OCI-LY7 (cell line): Measurements from ENCODE around the gene RNF115.

Source experiments
- EZH2phosphoT487 ChIP-seq: fragments of 200-600 bp; sonication (generic); IDR thresholded peaks from 2 replicates; pipeline ENCODE4 v1.6.1; 2018; ENCODE audit warnings: low read depth, borderline replicate concordance, mild to moderate bottlenecking, mixed run types, antibody characterized with exemption, low read length, moderate library complexity, mixed read lengths
- TF ChIP-seq, protein P1 (sequence below): fragments of 200-600 bp; sonication (generic); conservative IDR thresholded peaks from 2 replicates; pipeline ENCODE4 v1.5.1; 2014; ENCODE audit warnings: mild to moderate bottlenecking, antibody characterized with exemption, low read length, moderate library complexity, mixed read lengths

- TF ChIP-seq, protein P1, sequence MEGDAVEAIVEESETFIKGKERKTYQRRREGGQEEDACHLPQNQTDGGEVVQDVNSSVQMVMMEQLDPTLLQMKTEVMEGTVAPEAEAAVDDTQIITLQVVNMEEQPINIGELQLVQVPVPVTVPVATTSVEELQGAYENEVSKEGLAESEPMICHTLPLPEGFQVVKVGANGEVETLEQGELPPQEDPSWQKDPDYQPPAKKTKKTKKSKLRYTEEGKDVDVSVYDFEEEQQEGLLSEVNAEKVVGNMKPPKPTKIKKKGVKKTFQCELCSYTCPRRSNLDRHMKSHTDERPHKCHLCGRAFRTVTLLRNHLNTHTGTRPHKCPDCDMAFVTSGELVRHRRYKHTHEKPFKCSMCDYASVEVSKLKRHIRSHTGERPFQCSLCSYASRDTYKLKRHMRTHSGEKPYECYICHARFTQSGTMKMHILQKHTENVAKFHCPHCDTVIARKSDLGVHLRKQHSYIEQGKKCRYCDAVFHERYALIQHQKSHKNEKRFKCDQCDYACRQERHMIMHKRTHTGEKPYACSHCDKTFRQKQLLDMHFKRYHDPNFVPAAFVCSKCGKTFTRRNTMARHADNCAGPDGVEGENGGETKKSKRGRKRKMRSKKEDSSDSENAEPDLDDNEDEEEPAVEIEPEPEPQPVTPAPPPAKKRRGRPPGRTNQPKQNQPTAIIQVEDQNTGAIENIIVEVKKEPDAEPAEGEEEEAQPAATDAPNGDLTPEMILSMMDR = no peak
- no peak for TF ChIP-seq EZH2phosphoT487
Measured at GRCh38 chr1:145692785-145693443, 131.0 kb downstream of the RNF115 start.
